ENCODE measurements around the gene SERPINE3.

Gene SERPINE3

GRCh38 chr13:51328488-51328887, 11.0 kb upstream of the SERPINE3 start:
- DNase-seq (ENCODE audit: low spot score), result no peak

DNA sequence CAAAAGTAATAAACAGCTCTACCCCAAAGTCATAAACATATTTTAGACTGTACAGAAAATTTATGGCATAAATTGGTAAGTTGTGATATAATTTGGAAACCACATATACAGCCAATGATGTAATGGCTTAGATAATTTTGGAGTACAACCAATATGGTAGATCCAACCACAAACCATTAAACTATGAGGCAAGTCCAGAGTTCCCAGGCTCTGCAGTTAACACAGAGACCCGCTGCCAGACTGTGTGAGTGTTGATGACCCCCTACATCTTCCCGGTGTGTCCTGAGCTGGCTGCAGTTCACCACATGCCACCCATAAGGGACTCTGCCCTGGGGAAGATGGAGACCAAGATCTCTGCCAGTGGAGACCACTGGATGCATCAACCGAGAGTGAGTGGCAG, 9.9 kb upstream of the SERPINE3 start:
- no peak for DNase-seq (ENCODE audit: low spot score)

DNA sequence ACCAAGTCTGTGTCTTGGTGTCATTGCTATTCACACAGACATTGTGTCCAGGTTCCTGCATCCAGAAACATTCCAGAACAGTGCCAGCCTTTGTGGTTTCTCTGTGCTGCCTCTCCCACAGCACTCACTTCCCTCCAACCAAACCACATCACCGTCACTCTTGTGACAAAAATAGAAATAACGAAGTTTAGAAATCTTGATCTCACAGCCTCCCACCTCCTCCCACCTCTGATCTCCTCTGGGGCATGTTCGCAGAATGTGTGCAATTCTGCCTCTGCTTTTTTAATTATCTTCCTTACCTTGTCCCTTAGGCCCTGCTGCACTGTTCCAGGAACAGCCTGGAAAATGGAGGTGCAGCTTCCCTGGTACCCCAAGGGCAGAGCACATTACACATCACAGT, 8.7 kb upstream of the SERPINE3 start:
- DNase-seq (ENCODE audit: low spot score), result no peak

GRCh38 chr13:51331354-51331861, 8.1 kb upstream of the SERPINE3 start:
- no peak for DNase-seq (ENCODE audit: low spot score)

- no peak for DNase-seq (ENCODE audit: low spot score)
Measured at GRCh38 chr13:51332566-51333361, 6.7 kb upstream of the SERPINE3 start.

- DNase-seq (ENCODE audit: low spot score), result no peak
Measured at GRCh38 chr13:51333421-51333820, 6.1 kb upstream of the SERPINE3 start.

DNA sequence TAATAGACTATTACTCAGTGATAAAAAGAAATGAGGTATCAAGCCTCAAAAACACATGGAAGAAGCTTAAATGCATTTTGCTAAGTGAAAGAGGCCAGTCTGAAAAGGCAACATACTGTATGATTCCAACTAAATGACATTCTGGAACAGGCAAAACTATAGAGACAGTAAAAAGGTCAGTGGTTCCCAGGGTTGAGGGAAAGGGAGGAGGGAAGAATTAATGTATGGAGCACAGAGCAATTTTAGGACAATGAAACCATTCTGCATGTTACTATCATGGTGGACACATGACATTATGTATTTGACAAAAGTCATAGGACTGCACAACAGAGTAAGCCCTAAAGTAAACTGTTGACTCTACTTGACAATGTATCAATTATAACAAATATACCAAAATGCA, 5.7 kb upstream of the SERPINE3 start:
- no peak for DNase-seq (ENCODE audit: low spot score)

GRCh38 chr13:51336746-51337145, 2.7 kb upstream of the SERPINE3 start:
- no peak for DNase-seq (ENCODE audit: low spot score)

DNA sequence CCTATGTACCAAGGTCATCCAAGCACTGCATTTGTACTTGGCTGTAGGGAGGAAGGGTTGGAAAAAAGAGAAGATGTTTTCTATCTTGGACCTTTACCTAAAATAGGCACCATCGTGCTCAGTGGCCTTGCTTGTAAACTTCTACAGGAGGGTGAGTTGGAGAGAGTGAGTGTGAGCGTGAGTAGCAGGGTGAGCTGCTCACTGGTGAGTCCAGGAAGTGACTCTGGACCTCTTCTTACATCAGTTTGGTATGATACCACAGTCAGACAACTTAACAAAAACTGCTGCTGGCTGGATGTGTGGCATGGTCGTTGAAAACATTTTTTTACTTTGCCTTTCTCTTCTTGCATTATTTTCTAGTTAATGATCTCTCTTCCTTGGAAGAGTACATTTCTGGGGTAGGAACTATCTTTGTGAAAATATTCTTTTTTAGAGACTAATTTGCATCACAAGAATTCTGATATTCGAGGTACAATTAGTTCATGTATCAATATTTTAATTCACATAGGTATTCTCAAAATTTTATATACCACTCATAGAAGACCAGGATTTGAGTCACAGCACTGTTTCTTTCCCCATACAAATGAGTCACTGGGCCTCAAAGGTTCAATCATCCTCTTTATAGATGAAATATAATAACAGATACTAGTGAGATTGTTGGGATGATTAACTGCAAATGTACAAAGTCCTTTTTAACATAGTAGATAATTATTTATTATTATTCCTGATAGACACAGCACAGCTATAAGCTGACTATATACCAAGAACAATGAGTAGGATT, 651 bp downstream of the SERPINE3 start:
- DNase-seq (ENCODE audit: low spot score), result no peak

DNA sequence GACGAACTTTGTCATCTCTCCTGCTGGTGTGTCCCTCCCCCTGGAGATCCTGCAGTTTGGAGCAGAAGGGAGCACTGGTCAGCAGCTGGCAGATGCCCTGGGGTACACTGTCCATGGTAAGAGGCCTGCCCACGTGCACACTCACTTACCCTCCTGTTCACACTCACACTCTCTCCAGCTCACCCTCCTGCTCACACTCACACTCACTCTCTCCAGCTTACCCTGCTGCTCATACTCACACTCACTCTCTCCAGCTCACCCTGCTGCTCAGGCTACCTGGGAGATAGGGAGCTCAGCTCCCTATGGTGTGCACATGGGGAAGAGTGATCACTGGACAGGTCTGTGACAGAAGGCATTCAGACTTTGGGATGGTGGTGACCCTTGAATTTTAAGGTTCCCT, 1.7 kb downstream of the SERPINE3 start:
- no peak for DNase-seq (ENCODE audit: low spot score)

GRCh38 chr13:51341791-51342190, 2.3 kb downstream of the SERPINE3 start:
- no peak for DNase-seq (ENCODE audit: low spot score)

DNA sequence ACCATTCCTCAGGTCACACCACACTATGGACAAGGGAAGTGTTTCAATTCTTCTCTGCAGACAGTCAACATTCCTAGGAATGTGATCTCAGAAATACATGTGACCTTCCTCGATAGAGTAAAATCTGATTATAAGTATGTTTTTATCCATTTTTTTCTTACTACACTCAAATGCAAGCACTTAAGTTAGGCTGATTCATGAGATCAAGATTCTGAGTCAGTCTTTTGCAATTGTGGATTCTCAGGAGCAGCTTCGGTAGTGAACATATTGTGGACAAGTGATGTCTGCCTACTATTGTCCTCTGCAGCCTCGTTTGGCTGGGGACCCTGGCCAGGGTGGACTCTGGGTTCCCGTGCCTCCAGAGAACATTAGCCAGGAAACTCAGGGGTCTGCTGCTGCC, 3.2 kb downstream of the SERPINE3 start:
- DNase-seq (ENCODE audit: low spot score), result no peak

GRCh38 chr13:51343475-51343874, 4.0 kb downstream of the SERPINE3 start:
- DNase-seq (ENCODE audit: low spot score), result no peak

DNA sequence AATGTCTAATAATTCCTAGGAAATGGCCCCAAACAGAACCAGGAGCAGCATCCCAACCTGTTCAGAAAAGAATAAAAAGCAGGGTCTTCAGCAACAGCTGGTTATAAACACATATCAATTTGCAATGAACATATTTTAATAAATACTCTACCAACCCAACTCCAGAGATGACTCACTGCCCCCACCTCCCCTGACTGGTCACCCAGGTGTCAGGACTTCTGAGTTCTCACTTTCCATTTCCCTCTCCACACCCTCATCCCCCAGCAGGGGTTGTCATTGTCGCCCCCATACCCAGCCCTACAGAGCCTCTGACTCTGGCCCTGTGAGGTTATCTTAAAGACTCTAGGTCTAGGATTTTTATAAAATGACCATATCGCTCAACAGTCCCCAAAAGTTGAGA, 6.9 kb downstream of the SERPINE3 start:
- DNase-seq (ENCODE audit: low spot score), result no peak

- no peak for DNase-seq (ENCODE audit: low spot score)
Measured at GRCh38 chr13:51347099-51347498, 7.6 kb downstream of the SERPINE3 start.

DNA sequence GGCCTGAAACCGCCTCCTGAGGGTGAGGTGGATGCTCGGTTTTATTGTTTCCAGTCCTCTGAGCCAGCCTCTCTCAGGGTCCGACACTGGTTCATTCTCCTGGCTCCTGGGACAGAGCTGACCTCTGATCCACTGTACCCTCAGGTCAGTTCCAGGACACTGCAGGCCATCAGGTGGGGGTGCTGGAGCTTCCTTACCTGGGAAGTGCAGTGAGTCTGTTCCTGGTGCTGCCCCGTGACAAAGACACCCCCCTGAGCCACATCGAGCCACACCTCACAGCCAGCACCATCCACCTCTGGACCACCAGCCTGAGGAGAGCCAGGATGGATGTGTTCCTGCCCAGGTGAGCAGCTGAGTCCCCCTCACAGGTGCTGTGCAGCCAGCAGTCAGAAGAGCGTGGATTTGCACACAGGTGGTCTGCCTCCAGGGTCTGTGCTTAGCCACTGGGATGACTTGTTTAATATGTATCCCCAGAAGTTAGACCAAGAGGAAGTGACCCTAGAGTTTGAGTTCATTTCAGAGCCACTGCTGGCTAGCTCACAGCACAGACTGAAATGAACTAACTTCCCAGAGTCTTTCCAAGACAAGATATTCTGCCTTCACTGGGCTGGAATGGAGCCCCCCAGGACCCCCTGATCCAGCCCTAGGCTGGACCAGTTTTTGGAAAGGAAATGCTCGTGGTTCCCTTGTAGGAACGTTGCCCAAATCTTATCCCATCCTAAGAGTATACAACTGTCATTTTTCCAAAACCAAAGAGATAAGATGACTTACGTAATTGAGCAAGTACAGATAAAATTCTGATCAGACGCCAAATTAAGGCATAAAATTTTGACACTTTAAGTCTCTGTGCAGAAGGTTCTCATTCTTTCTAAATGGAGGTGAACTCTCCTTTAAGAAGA, 8.8 kb downstream of the SERPINE3 start:
- DNase-seq (ENCODE audit: low spot score), result no peak

- no peak for DNase-seq (ENCODE audit: low spot score)
Measured at GRCh38 chr13:51349016-51349415, 9.5 kb downstream of the SERPINE3 start.

DNA sequence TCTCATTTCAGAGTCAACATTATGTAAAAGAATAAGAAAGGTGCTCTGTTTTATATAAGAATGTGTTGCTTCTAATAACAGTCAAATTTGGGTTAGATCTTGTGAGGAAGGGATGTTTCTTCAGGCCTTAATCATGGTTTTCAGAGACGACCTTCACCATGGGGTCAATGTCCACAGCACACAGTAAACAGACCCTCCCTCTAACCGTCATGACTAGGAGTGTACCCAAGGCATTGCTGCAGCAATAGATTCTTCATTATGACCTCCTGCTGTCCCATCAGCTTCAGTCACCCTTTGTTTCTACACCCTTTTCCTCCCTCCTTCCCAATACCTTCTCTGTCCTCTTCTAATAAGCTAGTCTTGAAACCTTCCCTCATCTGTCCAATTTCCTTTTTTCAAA, 15.7 kb downstream of the SERPINE3 start:
- DNase-seq (ENCODE audit: low spot score), result no peak

DNA sequence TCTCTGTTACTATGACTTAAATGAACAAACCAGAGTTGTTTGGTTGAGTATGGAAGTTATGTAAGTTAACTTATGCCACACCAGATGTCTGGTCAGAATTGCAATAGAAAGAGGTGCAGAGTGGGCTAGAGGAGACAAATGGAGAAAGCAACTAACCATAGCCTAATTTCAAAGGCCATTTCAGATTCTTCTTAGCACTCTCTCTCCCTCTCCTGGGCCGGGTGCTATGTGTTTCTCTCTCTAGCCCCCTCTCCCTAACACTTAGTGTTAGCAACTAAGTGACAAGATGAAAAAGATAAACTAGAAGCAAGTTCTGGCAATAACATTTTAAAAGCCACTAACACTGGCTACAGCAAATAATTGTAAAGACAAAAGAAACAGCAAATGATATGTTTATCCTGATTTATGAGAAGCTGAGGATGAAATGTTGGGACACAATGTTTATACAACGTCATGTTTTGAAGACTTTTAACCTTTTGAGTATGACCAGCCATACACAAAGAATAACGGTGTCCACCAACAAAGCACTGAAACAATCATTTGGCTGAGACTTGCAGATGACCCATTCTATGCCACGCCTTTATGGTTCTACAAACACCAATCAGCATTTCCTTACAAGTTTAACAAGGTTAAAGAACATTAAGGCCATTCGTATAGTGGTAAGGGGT, 18.6 kb downstream of the SERPINE3 start:
- no peak for DNase-seq (ENCODE audit: low spot score)

GRCh38 chr13:51359352-51359751, 19.9 kb downstream of the SERPINE3 start:
- DNase-seq (ENCODE audit: low spot score), result no peak

DNA sequence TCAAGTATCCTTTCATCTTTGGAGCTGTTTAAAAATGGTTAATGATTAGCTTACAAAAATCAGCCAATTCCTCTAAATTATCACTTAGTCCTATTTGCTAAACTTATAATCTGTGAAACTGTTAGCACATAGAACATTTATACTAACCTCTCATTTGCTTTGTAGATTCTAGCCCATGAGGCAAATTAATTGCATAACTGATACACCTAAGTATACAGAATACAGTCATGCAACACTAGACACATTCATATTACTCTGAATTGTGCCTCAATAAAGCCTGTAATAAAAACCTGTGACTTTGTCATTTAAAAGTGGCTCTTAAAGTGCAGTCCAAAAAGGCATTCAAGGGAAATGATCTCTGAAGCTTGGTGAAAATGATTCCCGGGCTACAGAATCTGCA, 21.0 kb downstream of the SERPINE3 start:
- DNase-seq (ENCODE audit: low spot score), result no peak

- no peak for DNase-seq (ENCODE audit: low spot score)
Measured at GRCh38 chr13:51361106-51361505, 21.6 kb downstream of the SERPINE3 start.
